Muscle of back (tissue), 11 donors: ENCODE measurements around the gene SPTLC3. TPM values are rescaled to one million over a fixed set of nuclear protein-coding genes. Genes with fewer than 3 reads are reported as not detected.

Experiments
- DNase-seq, 3 donors: peaks; one replicate each; pipeline versions ENCODE4 v3.0.0 to v3.0.0-alpha.2; 2013
- polyA plus RNA-seq, 10 donors: library from polyadenylated mRNA; unstranded; fragments of 120-200 nt; gene quantifications; one replicate each; pipeline ENCODE4 v1.2.1, GENCODE V29; 2013; ENCODE audit not compliant: insufficient read length in 10 of 10

The SPTLC3 gene
- polyA plus RNA-seq, 10 donors = 2.3 to 4.8 (median 2.9) TPM

DNA sequence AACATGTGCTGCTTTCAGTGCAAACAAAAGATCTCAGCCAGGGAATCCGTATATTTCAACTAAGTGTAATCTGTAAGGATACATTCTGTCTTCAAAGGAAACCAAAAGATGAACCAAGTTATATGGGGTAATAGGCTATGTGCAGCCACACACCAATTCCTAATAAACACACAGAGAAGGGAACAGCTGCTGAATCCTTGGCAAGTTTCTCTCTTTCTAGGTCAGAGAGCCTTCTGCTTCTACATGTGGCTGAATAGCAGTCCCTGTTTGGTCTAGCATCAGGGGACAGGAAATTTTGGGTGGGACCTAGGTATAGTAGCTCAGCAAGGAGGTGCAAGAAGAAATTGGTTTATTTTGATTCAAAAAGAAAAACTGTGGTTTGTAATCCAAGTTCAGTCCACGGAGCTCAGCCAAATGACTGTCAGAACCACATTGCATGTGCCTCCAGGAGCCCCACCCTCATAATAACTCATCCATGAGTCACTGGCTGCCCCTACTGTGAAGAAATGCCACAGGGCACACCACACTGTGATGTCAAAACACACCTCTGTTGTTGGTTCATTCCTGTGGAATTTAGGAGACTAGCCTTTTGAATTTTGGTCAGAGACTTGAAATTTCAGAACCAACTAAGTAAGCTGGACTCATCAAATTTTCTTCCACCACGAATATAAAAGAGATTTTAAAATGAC is 21.1 kb downstream of the SPTLC3 start:
- peak; percentile 13 to 71 (median 14) for DNase-seq

DNA sequence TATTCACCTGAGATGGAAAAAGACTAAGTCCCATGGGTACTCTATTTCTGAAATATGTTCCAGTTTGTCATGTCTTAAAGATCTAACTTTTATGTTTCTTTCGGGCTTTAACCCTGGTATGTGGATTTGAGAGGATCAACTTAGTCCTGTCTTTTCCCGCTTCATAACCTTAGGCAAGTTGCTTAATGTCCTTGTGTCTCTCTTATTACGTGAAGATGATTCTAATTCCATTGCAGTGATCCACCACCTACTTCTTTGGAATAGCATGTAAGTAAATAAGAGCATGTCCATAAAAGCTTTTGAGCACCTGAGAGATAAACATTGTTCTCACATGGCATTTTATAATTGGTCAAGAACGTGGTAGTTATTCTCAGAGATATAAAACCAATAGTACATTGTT is 23.0 kb downstream of the SPTLC3 start:
- no peak for DNase-seq

DNA sequence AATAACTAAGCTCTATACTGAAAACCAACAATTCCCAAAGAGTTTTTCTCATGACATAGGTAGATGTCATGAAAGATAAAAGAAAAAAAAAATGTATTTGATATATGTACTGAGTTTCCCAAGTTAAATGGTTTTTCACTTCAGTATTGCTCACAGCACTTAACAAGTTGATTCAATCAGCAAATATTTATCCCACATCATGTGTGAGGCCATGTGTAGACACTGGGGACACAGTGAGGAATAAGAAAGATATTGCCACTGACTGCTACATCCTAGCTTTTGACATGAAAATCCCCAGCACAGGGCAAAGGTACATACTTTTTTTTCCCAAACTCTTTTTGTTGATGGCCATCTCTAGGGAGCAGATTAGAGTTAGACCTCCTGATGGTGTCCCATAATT is 25.3 kb downstream of the SPTLC3 start:
- DNase-seq = no peak

DNA sequence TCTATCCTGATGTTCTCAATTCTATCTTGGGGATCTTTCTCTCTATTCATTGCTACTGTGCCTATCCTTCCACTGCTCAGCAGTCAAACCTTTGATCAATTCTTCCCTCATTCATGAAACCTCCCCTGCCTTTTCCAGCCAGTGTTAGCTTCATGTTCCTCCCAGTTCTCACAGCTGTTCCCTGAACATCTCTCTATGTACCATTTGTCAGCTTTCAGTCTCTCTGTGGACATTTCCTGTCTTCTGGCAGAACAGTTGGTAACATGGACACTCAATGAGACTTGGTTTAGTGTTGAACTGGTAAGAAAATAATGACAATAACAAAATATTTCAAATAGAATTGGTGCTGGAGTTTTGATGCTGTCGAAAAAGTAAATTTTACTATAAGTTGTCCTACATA is 26.2 kb downstream of the SPTLC3 start:
- no peak for DNase-seq

DNA sequence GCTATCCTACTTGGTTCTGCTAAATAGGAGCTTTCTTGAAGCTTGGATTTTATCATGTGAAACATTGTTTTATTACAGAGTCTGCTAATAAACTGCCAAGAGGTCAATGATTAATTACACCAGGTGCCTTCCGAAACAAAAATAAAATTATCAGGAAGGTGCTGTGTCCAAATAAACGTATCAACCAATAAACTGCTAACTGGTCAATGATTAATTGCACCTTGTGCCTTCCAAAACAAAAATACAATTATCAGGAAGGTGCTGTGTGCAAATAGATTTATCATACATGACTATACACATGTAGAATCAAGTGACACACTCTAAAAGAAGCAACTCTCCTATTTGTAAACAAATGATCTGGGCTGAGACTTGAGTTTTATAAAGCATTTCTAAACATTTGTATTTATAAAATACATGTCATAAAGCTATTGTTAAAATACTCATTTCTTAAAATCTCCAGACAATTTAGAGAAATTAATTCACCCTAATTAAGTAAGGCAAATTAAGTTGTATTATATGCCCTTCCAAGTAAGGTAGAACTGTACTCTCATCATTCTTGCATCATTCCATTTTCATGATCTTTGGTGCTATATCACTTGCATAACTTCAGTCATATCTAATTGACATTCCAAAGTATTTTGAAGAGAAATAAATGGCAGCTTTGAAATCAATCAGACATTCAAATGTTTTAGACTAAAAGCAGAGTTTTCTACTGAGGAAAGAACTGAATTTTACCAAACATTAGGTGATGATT is 26.8 kb downstream of the SPTLC3 start:
- no peak for DNase-seq

DNA sequence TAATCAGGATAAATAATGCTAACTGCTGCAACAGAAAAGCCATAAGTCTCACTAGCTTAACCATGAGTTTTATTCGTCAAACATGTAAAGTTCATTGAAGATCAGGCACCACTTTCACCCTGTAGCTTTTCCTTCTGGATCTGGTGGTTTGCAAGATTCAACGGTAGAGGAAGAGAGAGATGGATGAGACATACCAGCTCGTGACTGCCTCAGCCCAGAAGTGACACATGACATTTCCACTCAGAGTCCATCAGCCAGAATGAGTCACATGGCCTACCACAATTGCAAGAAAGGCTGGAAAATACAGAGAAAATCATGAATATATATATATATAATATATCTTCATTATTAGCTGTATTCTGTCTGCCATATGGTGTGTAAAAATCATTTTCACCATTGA is 29.0 kb downstream of the SPTLC3 start:
- no peak for DNase-seq

DNA sequence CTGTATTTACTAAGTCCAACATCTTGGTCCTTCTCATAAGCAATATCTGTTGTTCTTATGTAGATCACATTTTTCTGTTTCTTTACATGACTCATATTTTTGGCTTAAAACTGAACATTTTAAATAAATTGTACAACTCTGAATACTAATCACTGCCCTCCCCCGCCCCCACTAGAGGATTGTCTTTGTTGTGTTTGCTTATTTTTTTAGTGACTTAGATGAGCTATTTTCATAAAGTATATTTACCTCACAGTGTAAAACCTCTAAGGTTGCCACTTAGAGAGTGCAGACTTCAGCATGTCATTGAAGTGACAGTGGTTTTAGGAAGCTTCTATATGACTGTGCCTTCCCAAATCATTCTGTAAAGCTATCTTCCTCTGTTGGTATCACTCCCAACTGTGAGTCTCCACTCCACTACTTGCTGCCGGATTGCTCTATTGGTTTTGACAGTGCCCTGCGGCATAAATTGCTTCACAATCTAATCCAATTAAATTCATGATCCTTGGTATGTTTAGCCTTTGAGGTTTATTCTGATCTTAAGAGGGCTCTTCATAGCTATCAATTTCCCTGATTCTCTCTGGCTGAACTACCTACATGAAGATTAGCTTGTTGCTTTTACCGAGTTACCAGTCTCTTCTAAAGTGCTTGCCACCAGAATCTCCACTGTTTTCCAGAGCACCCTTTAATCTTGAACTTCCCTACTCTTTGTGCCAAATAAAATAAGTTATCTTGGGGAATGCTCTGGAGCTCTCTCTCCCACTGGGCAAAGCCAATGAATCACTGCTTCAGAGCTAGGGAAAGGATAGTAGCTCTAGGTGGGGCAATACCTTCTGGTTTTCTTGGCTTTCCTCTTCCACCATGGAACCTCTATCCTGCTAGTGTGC is 33.0 kb downstream of the SPTLC3 start:
- no peak for DNase-seq

DNA sequence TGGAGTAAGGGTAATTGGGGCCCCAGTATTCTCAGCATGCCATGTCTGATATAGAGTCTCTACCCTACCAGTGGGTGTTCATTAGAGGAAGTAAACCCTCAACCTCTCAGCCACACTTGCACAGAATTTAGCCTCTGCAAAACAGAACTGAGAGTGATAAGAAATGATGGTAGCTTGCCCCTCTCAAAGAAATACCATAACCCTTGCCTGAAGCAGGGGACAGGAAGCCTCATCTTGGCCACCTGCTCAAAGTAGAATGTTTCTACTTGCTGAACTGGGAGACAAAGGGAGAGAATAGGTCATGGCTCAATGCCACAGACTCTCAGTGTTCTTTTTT is 33.7 kb downstream of the SPTLC3 start:
- DNase-seq = no peak

DNA sequence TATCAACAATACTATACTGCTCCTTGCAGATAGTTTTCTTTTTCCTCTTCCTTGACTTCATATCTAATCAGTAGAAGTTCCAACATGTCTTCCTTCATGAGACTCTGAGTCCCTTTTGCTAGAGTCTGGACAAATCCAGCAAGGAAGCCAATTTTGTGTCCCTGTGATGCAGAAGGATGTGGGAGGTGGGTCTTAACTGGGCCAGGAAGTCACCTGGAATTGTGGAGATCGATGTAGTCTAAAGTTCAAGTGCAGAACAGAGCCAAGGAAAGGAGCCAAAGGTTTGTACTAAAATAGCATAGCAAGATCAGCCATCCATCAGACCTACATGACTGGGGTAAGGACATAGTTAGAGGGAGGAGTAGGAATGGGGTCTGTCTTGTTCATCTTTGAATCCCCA is 37.6 kb downstream of the SPTLC3 start:
- DNase-seq = no peak

DNA sequence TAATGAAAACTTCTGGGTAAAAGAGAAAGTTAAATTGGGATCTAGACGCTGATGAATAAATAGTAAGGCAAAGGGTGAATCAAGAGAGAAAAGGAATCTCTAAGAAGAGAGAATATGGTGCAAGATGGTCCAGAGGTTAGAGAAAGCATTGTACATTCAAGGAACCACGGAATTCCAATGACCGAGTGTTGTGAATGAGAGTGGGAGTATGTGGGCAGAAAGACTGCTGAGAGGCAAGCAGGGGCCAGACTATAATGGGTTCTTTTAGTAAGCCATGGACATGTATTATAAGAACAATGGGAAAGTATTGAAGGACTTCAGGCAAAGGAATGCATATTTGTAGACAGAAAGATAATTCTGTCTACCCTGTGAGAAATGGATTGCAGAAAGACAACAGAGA is 45.2 kb downstream of the SPTLC3 start:
- no peak for DNase-seq

DNA sequence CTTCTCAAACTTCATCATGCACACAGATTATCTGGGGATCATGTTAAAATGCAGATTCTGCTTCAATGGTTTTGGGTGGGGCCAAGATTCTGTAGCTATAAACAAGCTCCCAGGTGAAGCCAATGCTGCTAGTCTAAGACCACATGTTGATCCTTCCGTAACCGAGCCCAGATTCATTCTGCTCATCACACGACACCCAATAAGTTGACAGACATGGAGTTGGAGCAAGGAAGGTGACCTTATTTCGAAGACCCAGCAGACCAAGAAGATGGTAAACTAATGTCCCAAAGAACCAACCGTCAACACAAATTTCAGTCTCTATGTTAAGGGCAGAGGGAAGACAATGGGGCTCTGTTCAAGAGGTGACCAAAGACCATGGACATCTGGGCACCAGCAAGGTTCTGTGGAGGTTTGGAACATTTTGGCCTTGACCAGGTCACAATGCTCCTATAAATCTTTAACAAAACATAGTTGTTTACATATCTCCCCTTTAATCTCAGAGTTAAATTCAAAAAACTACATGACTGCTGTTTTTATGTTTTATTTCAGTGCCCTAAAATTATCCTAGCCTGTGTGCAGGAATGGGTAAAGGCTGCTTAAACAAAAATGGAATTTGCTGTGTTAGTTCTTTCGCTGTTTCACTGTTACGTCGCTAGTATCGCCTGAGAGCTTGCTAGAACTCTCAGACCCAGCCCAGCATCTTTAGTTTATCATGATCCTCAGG is 50.1 kb downstream of the SPTLC3 start:
- DNase-seq = no peak

DNA sequence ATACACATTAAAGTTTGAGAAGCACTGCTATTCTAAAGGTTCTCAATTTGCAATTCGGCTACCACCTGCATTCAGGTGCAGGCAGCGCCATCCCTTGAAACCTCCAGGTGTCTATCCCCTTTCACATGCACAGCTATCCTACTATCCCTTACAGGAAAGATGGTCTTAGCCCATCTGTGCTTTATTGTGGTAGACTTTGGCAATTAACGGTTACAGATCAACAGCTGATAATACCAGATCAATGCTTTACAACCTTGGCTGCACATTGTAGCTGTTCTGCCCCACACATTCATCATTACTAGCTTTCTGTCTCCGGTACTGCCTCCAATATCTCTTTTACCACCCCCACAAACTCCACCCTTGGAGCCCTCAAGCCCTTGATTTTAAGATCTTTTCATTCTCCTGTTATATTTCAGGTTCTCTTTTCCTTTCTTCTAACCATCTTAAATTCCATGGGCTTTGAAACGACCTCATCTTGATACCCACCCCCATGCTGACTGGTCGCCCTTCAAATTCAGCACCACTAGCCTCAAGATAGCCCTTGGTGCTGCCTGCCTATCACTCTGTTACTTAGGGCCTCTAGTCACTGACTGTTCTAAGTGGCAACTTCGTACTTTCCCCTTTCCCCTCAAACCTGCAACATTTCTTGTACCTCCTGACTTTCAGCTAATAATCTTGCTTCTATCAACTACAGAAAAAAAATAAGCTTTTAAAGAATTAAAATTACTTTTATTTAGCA is 50.8 kb downstream of the SPTLC3 start:
- no peak for DNase-seq

DNA sequence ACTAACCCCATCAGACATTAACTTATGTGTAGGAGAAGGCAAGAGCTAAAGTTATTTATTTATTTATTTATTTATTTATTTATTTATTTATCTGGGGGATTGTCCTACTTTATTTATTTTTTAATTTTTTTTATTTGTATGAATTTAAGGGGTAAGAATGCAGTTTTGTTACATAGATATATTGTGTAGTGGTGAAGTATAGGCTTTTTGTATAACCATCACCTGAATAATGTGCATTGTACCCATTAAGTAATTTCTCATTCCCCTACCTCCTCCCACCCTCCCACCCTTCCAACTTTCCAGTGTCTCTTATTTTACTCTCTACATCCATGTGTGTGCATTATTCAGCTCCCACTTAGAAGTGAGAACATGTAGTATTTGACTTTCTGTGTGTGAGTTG is 51.6 kb downstream of the SPTLC3 start:
- DNase-seq = no peak

DNA sequence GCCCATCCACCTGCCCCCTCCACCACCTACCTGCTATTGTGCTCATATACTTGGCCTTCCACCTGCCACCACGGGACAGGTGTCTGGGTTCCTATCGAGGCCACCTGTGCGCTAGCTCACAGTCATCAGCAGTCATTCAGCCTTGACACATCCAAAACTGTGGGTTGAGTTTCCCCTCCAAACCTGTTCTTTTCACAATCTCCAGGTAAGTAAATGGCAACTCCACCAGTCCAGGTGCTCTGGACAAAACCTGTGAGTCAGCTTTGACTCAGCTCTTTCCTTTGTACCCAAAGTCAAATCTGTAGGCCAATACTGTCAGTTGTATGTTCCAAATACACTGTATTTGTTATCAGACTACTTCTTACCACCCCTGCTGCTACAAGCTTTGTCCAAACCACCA is 52.6 kb downstream of the SPTLC3 start:
- DNase-seq = no peak

DNA sequence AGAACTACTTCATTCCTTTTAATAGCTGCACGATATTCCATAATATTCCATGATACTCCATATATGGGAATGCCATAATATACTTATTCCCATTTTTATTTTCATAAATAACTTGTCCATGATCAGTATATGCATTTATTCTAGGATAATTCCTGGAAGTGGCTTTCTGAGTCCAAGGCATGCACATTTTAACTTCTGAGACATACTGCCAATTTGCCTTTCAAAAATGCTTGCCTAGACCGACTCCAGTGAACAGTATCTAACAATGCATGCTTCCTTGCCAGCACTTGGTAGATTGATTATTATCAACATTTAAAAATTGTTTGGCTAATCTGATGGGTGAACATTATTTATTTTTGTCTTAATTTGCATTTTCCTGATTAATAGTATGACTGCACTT is 54.0 kb downstream of the SPTLC3 start:
- no peak for DNase-seq

DNA sequence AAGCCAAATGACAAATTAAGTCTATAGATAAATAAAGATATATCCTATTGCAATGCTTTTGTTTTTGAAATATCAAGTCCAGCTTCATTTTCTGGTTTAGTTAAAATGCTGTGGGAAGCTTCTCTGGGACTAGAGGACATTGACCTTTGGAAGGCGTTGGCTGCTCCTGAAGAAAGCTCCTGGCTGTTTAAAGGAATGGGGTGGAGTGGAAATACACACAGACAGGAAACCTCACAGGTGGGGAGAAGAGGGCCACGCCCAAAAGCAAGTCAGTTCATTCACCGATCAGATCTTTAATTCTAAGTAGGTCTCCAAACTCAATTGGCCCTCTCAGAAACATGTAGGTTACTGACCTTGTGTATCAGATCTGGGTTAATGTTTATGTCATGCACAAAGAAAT is 59.6 kb downstream of the SPTLC3 start:
- DNase-seq = no peak

DNA sequence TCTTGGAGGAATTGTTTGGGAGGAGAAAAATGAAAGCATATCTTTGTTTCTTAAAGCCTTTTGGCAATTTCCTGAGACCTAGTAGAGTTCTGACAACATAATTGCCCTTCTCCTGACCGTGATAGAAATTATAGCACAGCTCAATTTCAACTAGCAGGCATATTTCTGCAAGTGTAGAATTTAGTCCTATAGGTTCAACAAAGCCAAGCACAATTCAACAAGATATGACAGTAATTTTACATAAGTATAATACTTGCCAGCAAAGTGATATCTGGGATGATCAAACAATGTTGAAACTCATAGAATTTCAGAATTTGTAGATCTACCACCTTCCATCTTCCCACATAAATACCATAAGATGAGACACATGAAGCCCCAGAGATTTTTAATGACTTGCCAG is 73.1 kb downstream of the SPTLC3 start:
- no peak for DNase-seq

DNA sequence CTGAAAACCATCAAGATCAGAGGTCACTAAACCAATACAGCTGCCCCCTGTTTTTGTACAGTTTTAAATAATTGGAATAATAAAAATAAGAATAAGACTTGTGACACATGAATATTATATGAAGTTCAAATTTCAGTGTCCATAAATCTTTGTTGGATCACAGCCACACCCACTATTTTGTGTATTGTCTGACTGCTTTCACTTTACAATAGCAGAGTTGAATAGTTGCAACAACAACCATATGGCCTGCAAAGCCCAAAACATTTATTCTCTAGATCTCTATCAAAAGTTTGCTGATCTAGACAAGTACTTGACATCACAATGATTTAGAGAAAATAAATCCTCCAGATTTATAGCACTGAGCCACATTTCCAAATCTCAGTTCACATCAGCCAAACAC is 73.6 kb downstream of the SPTLC3 start:
- DNase-seq = no peak

DNA sequence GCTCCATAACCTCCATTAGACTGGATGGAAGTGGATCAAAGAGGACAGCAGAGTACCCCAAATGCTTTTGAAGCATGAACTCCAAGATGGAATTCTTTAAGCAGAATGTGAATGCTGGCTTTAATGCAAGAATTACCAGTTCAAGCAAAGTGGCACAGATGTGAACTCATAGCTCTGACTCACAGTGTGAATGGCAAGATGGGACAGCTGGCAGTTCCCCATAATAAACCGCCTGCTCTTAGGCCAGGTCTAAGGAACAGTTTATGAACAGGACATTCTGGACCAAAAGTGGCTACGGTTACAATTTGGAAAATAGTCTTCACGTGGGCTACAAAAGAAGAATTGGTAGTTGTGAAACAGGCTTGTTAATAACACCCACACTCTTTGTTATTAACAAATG is 76.5 kb downstream of the SPTLC3 start:
- no peak for DNase-seq

DNA sequence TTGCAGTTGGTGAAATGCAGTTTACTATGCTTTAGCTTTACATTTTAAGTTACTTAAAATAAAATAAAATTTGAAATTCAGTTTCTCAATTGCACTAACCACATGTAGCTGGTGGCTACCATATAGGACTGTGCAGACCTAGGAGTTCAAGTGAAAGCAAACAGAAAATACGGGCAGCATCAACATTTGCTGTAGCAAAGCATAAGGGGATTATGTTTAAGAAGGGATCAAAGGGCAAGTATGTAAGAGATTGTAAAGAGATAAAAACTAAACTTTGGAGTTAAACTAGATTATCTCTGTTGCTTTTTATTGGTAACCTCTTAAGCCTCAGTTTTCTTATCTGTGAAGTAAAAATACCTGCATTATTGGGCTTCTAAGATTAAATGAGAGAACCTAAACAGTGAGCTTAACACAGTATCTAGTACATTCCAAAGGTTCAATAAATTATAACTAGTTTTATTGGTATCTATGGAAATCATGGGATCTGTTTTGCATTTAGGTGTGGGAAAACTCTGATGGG is 81.2 kb downstream of the SPTLC3 start:
- no peak for DNase-seq

DNA sequence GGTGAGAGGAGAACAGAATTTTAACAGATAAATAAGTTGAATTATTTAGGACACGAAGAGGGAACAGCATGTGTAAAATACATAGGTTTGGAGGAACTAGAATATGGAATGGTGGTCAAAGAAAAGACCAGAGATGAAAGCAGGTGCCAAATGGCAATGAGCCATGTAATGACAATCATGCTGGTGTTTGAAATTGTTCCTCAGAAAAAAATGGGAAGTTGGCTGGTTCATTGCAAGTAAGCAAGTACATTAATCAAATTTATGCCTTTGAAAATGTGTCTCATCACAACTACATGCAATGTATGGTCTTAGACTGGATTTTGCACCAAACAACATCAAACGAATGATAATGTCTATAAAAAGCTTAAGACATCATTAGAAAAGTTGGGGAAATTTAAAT is 83.3 kb downstream of the SPTLC3 start:
- no peak for DNase-seq
